ENCODE data around the gene EPHB1.

DNA sequence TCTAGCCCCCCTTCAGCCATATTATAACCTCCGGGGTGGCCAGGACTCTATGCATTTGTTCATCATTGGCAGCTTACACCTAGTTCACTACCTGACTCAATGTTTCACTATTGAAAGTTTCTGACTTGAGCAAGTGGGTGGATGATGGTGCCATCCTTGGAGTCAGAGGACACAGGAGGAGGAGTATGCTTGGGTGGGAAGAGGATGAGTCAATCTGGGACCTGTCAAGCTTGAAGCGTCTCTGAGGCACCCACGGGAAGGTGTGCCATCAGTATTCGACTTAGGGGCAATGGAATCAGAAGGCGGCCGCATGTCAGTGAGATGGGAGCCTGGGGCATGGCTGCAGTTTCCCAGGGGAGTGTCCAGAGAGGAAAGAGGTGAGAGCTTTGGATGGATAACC lies 133.3 kb downstream of the EPHB1 start:
- TF ChIP-seq, protein P1, sequence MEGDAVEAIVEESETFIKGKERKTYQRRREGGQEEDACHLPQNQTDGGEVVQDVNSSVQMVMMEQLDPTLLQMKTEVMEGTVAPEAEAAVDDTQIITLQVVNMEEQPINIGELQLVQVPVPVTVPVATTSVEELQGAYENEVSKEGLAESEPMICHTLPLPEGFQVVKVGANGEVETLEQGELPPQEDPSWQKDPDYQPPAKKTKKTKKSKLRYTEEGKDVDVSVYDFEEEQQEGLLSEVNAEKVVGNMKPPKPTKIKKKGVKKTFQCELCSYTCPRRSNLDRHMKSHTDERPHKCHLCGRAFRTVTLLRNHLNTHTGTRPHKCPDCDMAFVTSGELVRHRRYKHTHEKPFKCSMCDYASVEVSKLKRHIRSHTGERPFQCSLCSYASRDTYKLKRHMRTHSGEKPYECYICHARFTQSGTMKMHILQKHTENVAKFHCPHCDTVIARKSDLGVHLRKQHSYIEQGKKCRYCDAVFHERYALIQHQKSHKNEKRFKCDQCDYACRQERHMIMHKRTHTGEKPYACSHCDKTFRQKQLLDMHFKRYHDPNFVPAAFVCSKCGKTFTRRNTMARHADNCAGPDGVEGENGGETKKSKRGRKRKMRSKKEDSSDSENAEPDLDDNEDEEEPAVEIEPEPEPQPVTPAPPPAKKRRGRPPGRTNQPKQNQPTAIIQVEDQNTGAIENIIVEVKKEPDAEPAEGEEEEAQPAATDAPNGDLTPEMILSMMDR (IDR thresholded peaks at IDR 0.05): no peak
- no peak for TF ChIP-seq POLR2A (IDR thresholded peaks at IDR 0.05)

Data from esophagus squamous epithelium (tissue), 4 donors.